ENCODE results near the gene FOXD2.

FOXD2 gene

GRCh38 chr1:47468709-47469389 is 31.0 kb downstream of the FOXD2 start:
- WGBS: 80% methylated on average over 2 of the region's 4 CpGs
- Histone ChIP-seq H2BK12ac (ENCODE audit: low read length in 2 of 2) (no peak overlapping the region), H3K4me2 (ENCODE audit: low read length, poor library complexity, severe bottlenecking) (no peak overlapping the region), H3K36me3 (ENCODE audit: control insufficient read depth in 1 of 2, insufficient read depth in 2 of 2, low read depth in 1 of 2, low read length in 2 of 2) (no peaks in the 10 kb centered on the region), H3K27me3 (ENCODE audit: control insufficient read depth in 1 of 2, insufficient read depth in 1 of 2, low read length in 2 of 2) (peaks cover 6 to 62% of the 10 kb centered on the region in 2 experiments), H3K79me1 (replicated peaks; ENCODE audit: low read length, poor library complexity, severe bottlenecking) (no peaks in the 10 kb centered on the region), H3K4me3 (ENCODE audit: insufficient read depth in 1 of 2, low read depth in 1 of 2, low read length in 2 of 2) (no peak overlapping the region), H3K9me3 (ENCODE audit: control insufficient read depth, low read length) (no peaks in the 10 kb centered on the region), H4K8ac (ENCODE audit: low read length) (no peak overlapping the region), H3K14ac (ENCODE audit: low read length in 2 of 2) (no peak overlapping the region), H2BK120ac (ENCODE audit: low read depth, low read length) (no peak overlapping the region), H3K23ac (ENCODE audit: low read length in 2 of 2) (no peak overlapping the region), H4K91ac (ENCODE audit: low read length) (no peak overlapping the region), H3K4me1 (ENCODE audit: control insufficient read depth, insufficient read depth, low read depth, low read length) (no peaks in the 10 kb centered on the region), H3K18ac (ENCODE audit: low read depth in 1 of 2, low read length in 2 of 2) (no peak overlapping the region), H2AK5ac (ENCODE audit: low read length, severe bottlenecking) (no peak overlapping the region), H3K4ac (ENCODE audit: low read depth in 1 of 2, low read length in 2 of 2) (no peak overlapping the region), H2BK15ac (ENCODE audit: low read depth, poor library complexity, severe bottlenecking) (no peak overlapping the region), H3K27ac (ENCODE audit: low read length, poor library complexity, severe bottlenecking) (no peak overlapping the region), H2AFZ (ENCODE audit: low read depth, low read length) (no peak overlapping the region), H2BK5ac (ENCODE audit: low read depth, low read length, poor library complexity, severe bottlenecking) (no peak overlapping the region), H3K9ac (ENCODE audit: low read length) (no peak overlapping the region)
- no peak for DNase-seq

- no peak for DNase-seq
- H3K4ac ChIP-seq (ENCODE audit: low read depth in 1 of 2, low read length in 2 of 2): no peak overlapping the region
- H2BK120ac ChIP-seq (ENCODE audit: low read depth, low read length): no peak overlapping the region
- H3K23ac ChIP-seq (ENCODE audit: low read length in 2 of 2): no peak overlapping the region
- H3K36me3 ChIP-seq (ENCODE audit: control insufficient read depth in 1 of 2, insufficient read depth in 2 of 2, low read depth in 1 of 2, low read length in 2 of 2): no peaks in the 10 kb centered on the region
- H3K79me1 ChIP-seq (replicated peaks; ENCODE audit: low read length, poor library complexity, severe bottlenecking): no peaks in the 10 kb centered on the region
- no peaks in the 10 kb centered on the region for H3K9me3 ChIP-seq (ENCODE audit: control insufficient read depth, low read length)
- 83% methylated on average over 2 of the region's 2 CpGs for WGBS
- H3K4me2 ChIP-seq (ENCODE audit: low read length, poor library complexity, severe bottlenecking): no peak overlapping the region
- H3K18ac ChIP-seq (ENCODE audit: low read depth in 1 of 2, low read length in 2 of 2): no peak overlapping the region
- H2BK5ac ChIP-seq (ENCODE audit: low read depth, low read length, poor library complexity, severe bottlenecking): no peak overlapping the region
- no peak overlapping the region for H3K4me3 ChIP-seq (ENCODE audit: insufficient read depth in 1 of 2, low read depth in 1 of 2, low read length in 2 of 2)
- no peak overlapping the region for H3K9ac ChIP-seq (ENCODE audit: low read length)
- peaks cover 3 to 65% of the 10 kb centered on the region in 2 experiments for H3K27me3 ChIP-seq (ENCODE audit: control insufficient read depth in 1 of 2, insufficient read depth in 1 of 2, low read length in 2 of 2)
- H4K91ac ChIP-seq (ENCODE audit: low read length): no peak overlapping the region
- no peak overlapping the region for H2AFZ ChIP-seq (ENCODE audit: low read depth, low read length)
- no peak overlapping the region for H4K8ac ChIP-seq (ENCODE audit: low read length)
- no peak overlapping the region for H2AK5ac ChIP-seq (ENCODE audit: low read length, severe bottlenecking)
- H2BK12ac ChIP-seq (ENCODE audit: low read length in 2 of 2): no peak overlapping the region
- H3K4me1 ChIP-seq (ENCODE audit: control insufficient read depth, insufficient read depth, low read depth, low read length): no peaks in the 10 kb centered on the region
- no peak overlapping the region for H3K14ac ChIP-seq (ENCODE audit: low read length in 2 of 2)
- H3K27ac ChIP-seq (ENCODE audit: low read length, poor library complexity, severe bottlenecking): no peak overlapping the region
- H2BK15ac ChIP-seq (ENCODE audit: low read depth, poor library complexity, severe bottlenecking): no peak overlapping the region
Observed at GRCh38 chr1:47469390-47469759, 31.5 kb downstream of the FOXD2 start.

- no peak for DNase-seq
- no peak overlapping the region for H2AK5ac ChIP-seq (ENCODE audit: low read length, severe bottlenecking)
- H4K91ac ChIP-seq (ENCODE audit: low read length): no peak overlapping the region
- H2BK5ac ChIP-seq (ENCODE audit: low read depth, low read length, poor library complexity, severe bottlenecking): no peak overlapping the region
- no peak overlapping the region for H3K4me2 ChIP-seq (ENCODE audit: low read length, poor library complexity, severe bottlenecking)
- no peaks in the 10 kb centered on the region for H3K36me3 ChIP-seq (ENCODE audit: control insufficient read depth in 1 of 2, insufficient read depth in 2 of 2, low read depth in 1 of 2, low read length in 2 of 2)
- H3K4me1 ChIP-seq (ENCODE audit: control insufficient read depth, insufficient read depth, low read depth, low read length): no peaks in the 10 kb centered on the region
- no peak overlapping the region for H3K9ac ChIP-seq (ENCODE audit: low read length)
- H3K27me3 ChIP-seq (ENCODE audit: control insufficient read depth in 1 of 2, insufficient read depth in 1 of 2, low read length in 2 of 2): peaks cover 3 to 69% of the 10 kb centered on the region in 2 experiments
- no peak overlapping the region for H2BK120ac ChIP-seq (ENCODE audit: low read depth, low read length)
- H3K14ac ChIP-seq (ENCODE audit: low read length in 2 of 2): no peak overlapping the region
- H2BK12ac ChIP-seq (ENCODE audit: low read length in 2 of 2): no peak overlapping the region
- no peak overlapping the region for H3K23ac ChIP-seq (ENCODE audit: low read length in 2 of 2)
- no peak overlapping the region for H3K4me3 ChIP-seq (ENCODE audit: insufficient read depth in 1 of 2, low read depth in 1 of 2, low read length in 2 of 2)
- no peak overlapping the region for H2AFZ ChIP-seq (ENCODE audit: low read depth, low read length)
- no peak overlapping the region for H3K18ac ChIP-seq (ENCODE audit: low read depth in 1 of 2, low read length in 2 of 2)
- no peak overlapping the region for H3K27ac ChIP-seq (ENCODE audit: low read length, poor library complexity, severe bottlenecking)
- H4K8ac ChIP-seq (ENCODE audit: low read length): no peak overlapping the region
- H3K9me3 ChIP-seq (ENCODE audit: control insufficient read depth, low read length): no peaks in the 10 kb centered on the region
- H2BK15ac ChIP-seq (ENCODE audit: low read depth, poor library complexity, severe bottlenecking): no peak overlapping the region
- 73% methylated on average over 7 of the region's 7 CpGs for WGBS
- no peaks in the 10 kb centered on the region for H3K79me1 ChIP-seq (replicated peaks; ENCODE audit: low read length, poor library complexity, severe bottlenecking)
- no peak overlapping the region for H3K4ac ChIP-seq (ENCODE audit: low read depth in 1 of 2, low read length in 2 of 2)
Observed at GRCh38 chr1:47469910-47470309, 32.1 kb downstream of the FOXD2 start.

GRCh38 chr1:47471163-47471562 is 33.3 kb downstream of the FOXD2 start:
- Histone ChIP-seq H4K8ac (ENCODE audit: low read length) (no peak overlapping the region), H2BK5ac (ENCODE audit: low read depth, low read length, poor library complexity, severe bottlenecking) (no peak overlapping the region), H3K14ac (ENCODE audit: low read length in 2 of 2) (no peak overlapping the region), H3K9me3 (ENCODE audit: control insufficient read depth, low read length) (no peaks in the 10 kb centered on the region), H3K27ac (ENCODE audit: low read length, poor library complexity, severe bottlenecking) (no peak overlapping the region), H3K9ac (ENCODE audit: low read length) (no peak overlapping the region), H2BK120ac (ENCODE audit: low read depth, low read length) (no peak overlapping the region), H3K79me1 (replicated peaks; ENCODE audit: low read length, poor library complexity, severe bottlenecking) (no peaks in the 10 kb centered on the region), H2AFZ (ENCODE audit: low read depth, low read length) (no peak overlapping the region), H3K4me3 (ENCODE audit: insufficient read depth in 1 of 2, low read depth in 1 of 2, low read length in 2 of 2) (no peak overlapping the region), H3K23ac (ENCODE audit: low read length in 2 of 2) (no peak overlapping the region), H2BK12ac (ENCODE audit: low read length in 2 of 2) (no peak overlapping the region), H2BK15ac (ENCODE audit: low read depth, poor library complexity, severe bottlenecking) (no peak overlapping the region), H3K4me1 (ENCODE audit: control insufficient read depth, insufficient read depth, low read depth, low read length) (no peaks in the 10 kb centered on the region), H3K18ac (ENCODE audit: low read depth in 1 of 2, low read length in 2 of 2) (no peak overlapping the region), H4K91ac (ENCODE audit: low read length) (no peak overlapping the region), H3K4ac (ENCODE audit: low read depth in 1 of 2, low read length in 2 of 2) (no peak overlapping the region), H3K4me2 (ENCODE audit: low read length, poor library complexity, severe bottlenecking) (no peak overlapping the region), H2AK5ac (ENCODE audit: low read length, severe bottlenecking) (no peak overlapping the region), H3K36me3 (ENCODE audit: control insufficient read depth in 1 of 2, insufficient read depth in 2 of 2, low read depth in 1 of 2, low read length in 2 of 2) (no peaks in the 10 kb centered on the region), H3K27me3 (ENCODE audit: control insufficient read depth in 1 of 2, insufficient read depth in 1 of 2, low read length in 2 of 2) (peaks cover 11 to 70% of the 10 kb centered on the region in 2 experiments)
- WGBS: 81% methylated on average over 5 of the region's 5 CpGs
- no peak for DNase-seq
